GM19372 (cell line): Measurements from ENCODE around the gene BCL11B.

Source experiments
- ATAC-seq: cut with Tn5 transposase; IDR thresholded peaks from one replicate; pipeline ENCODE4 v1.9.1; 2021; ENCODE audit warnings: mild to moderate bottlenecking, low read depth, moderate library complexity; ENCODE audit not compliant: unreplicated experiment

BCL11B gene

GRCh38 chr14:99169776-99170356 lies 102.1 kb downstream of the BCL11B start:
- no peak for ATAC-seq

GRCh38 chr14:99168330-99168729 lies 103.7 kb downstream of the BCL11B start:
- no peak for ATAC-seq

- ATAC-seq = no peak
Observed at GRCh38 chr14:99166506-99166905, 105.5 kb downstream of the BCL11B start.

- no peak for ATAC-seq
Observed at GRCh38 chr14:99164712-99165111, 107.3 kb downstream of the BCL11B start.

- no peak for ATAC-seq
Observed at GRCh38 chr14:99163446-99163845, 108.6 kb downstream of the BCL11B start.

- no peak for ATAC-seq
Observed at GRCh38 chr14:99159341-99160340, 112.4 kb downstream of the BCL11B start.

GRCh38 chr14:99158646-99159165 lies 113.3 kb downstream of the BCL11B start:
- no peak for ATAC-seq

- ATAC-seq = no peak
Observed at GRCh38 chr14:99158150-99158549, 113.8 kb downstream of the BCL11B start.

- ATAC-seq = no peak
Observed at GRCh38 chr14:99157676-99158075, 114.3 kb downstream of the BCL11B start.

- no peak for ATAC-seq
Observed at GRCh38 chr14:99157246-99157645, 114.8 kb downstream of the BCL11B start.

- ATAC-seq = no peak
Observed at GRCh38 chr14:99156814-99157213, 115.2 kb downstream of the BCL11B start.

- ATAC-seq = no peak
Observed at GRCh38 chr14:99156090-99156425, 115.9 kb downstream of the BCL11B start.

- ATAC-seq = no peak
Observed at GRCh38 chr14:99155173-99156089, 116.6 kb downstream of the BCL11B start.

GRCh38 chr14:99150236-99150635 lies 121.8 kb downstream of the BCL11B start:
- no peak for ATAC-seq

- no peak for ATAC-seq
Observed at GRCh38 chr14:99148861-99149610, 123.0 kb downstream of the BCL11B start.

GRCh38 chr14:99148131-99148530 lies 123.9 kb downstream of the BCL11B start:
- no peak for ATAC-seq

- no peak for ATAC-seq
Observed at GRCh38 chr14:99147366-99147740, 124.6 kb downstream of the BCL11B start.

GRCh38 chr14:99146616-99147365 lies 125.2 kb downstream of the BCL11B start:
- no peak for ATAC-seq

GRCh38 chr14:99145307-99145706 lies 126.7 kb downstream of the BCL11B start:
- no peak for ATAC-seq
